K562 (cell line): ENCODE measurements around the gene CTNNA3. TPM values are rescaled to one million over a fixed set of nuclear protein-coding genes. Genes with fewer than 3 reads are reported as not detected.

ENCODE experiments used
- ATAC-seq: fragments of 200-7000 bp; cut with Tn5 transposase; 3 replicates; pipeline ENCODE4 v1.9.1; 2020; ENCODE audit warnings: moderate library complexity
- BruUV-seq: library from RNA; stranded (reverse); fragments of 400-500 nt; replicated peaks from 2 replicates; lab custom pipeline; 2021; lab: Mats Ljungman, UMichigan
- CTCF ChIA-PET: fragments of 300-600 bp; formaldehyde crosslinking; extraction: SDS; loops from one replicate; lab custom pipeline; 2021; ENCODE audit warnings: low intra/inter-chr PET ratio; lab: Yijun Ruan, JAX
- POLR2A ChIA-PET: fragments of 300-600, 350-650 bp; sonication (Branson Sonifier 250); formaldehyde crosslinking; extraction: SDS; loops from one replicate; lab custom pipeline; 2021; ENCODE audit warnings: antibody characterized with exemption, inconsistent platforms; lab: Yijun Ruan, JAX
- DNase-seq, 4 experiments: peaks; one replicate each; pipeline versions ENCODE4 v3.0.0 to v3.0.0-alpha.2; 2011 to 2018; ENCODE audit warnings: low spot score in 3 of 4, mixed read lengths in 3 of 4; ENCODE audit errors: extremely low read depth in 1 of 4
- FAIRE-seq: peaks from 2 replicates; lab custom pipeline; 2011; peaks lifted over from hg19 to GRCh38; lab: Jason Lieb, UNC
- H2AFZ ChIP-seq: 2 replicates; pipeline ENCODE4 v1.6.0; 2011; ENCODE audit warnings: low read depth, low read length, control low read depth, inconsistent platforms
- H3K27ac ChIP-seq: fragments of 200-600 bp; 3 replicates; pipeline ENCODE4 v1.8.0; 2011; ENCODE audit warnings: low read depth, mild to moderate bottlenecking, control low read depth, inconsistent platforms, low read length, moderate library complexity, mixed read lengths; ENCODE audit errors: extremely low read depth
- H3K27me3 ChIP-seq, 2 experiments: fragments of 300-600 bp in 1 of 2; 2 replicates in 1 of 2; 3 replicates in 1 of 2; pipeline versions ENCODE4 v1.6.0 to v1.8.0; 2011; ENCODE audit warnings: inconsistent platforms in 2 of 2, low read length in 2 of 2, mild to moderate bottlenecking in 1 of 2, mixed read lengths in 1 of 2, moderate library complexity in 1 of 2; ENCODE audit not compliant: control insufficient read depth in 2 of 2, insufficient read depth in 2 of 2
- H3K36me3 ChIP-seq: fragments of 300-600 bp; 3 replicates; pipeline ENCODE4 v1.8.0; 2011; ENCODE audit warnings: mild to moderate bottlenecking, low read length, inconsistent platforms; ENCODE audit not compliant: control insufficient read depth, insufficient read depth
- H3K4me1 ChIP-seq, 2 experiments: fragments of 200-600 bp in 1 of 2; replicated peaks in 1 of 2; 2 replicates in 1 of 2; 3 replicates in 1 of 2; pipeline versions ENCODE4 v1.5.1 to v1.8.0; 2011; ENCODE audit warnings: inconsistent platforms in 2 of 2, low read length in 2 of 2, mild to moderate bottlenecking in 1 of 2, mixed read lengths in 1 of 2, moderate library complexity in 1 of 2; ENCODE audit not compliant: control insufficient read depth in 2 of 2, insufficient read depth in 2 of 2
- H3K4me2 ChIP-seq: 2 replicates; pipeline ENCODE4 v1.6.1; 2011; ENCODE audit warnings: low read length, control low read depth, inconsistent platforms, mixed read lengths; ENCODE audit not compliant: insufficient read depth
- H3K4me3 ChIP-seq: fragments of 200-600 bp; sonication (generic), shearing (Covaris generic); 2 replicates; pipeline ENCODE4 v1.5.1; 2016; ENCODE audit warnings: control low read depth, inconsistent platforms
- H3K79me2 ChIP-seq: fragments of 200-600 bp; 3 replicates; pipeline ENCODE4 v1.8.0; 2011; ENCODE audit warnings: low read length, inconsistent platforms; ENCODE audit not compliant: control insufficient read depth, insufficient read depth
- H3K9ac ChIP-seq, 2 experiments: 2 replicates each; pipeline versions ENCODE4 v1.6.0 to v1.6.1; 2011; ENCODE audit warnings: low read depth in 2 of 2, low read length in 2 of 2, control low read depth in 1 of 2, inconsistent platforms in 1 of 2, mild to moderate bottlenecking in 1 of 2, mixed read lengths in 1 of 2; ENCODE audit not compliant: insufficient read depth in 1 of 2
- H3K9me1 ChIP-seq: one replicate; pipeline ENCODE4 v1.6.0; 2011; ENCODE audit warnings: inconsistent platforms, mild to moderate bottlenecking, low read length, moderate library complexity; ENCODE audit not compliant: control insufficient read depth, insufficient read depth
- H3K9me3 ChIP-seq: replicated peaks from 2 replicates; pipeline ENCODE4 v1.5.1; 2011; ENCODE audit warnings: low read depth, low read length, inconsistent platforms; ENCODE audit not compliant: control insufficient read depth, insufficient read depth
- H4K20me1 ChIP-seq: replicated peaks from 2 replicates; pipeline ENCODE4 v1.6.1; 2011; ENCODE audit warnings: low read length, inconsistent platforms, mixed read lengths; ENCODE audit not compliant: control insufficient read depth, insufficient read depth
- CBX1 ChIP-seq: sonication (generic); IDR thresholded peaks from 2 replicates; pipeline ENCODE4 v1.6.1; 2016; ENCODE audit warnings: antibody characterized with exemption, low read depth, mild to moderate bottlenecking
- EGR1 ChIP-seq: fragments of 450-650 bp; conservative IDR thresholded peaks from 2 replicates; pipeline ENCODE4 v1.6.1; 2017; ENCODE audit warnings: mild to moderate bottlenecking
- ETS2 ChIP-seq: IDR thresholded peaks from 2 replicates; pipeline ENCODE4 v1.6.1; 2016; ENCODE audit warnings: borderline replicate concordance, missing genetic modification characterization, mild to moderate bottlenecking, moderate library complexity, missing compliant biosample characterization; ENCODE audit not compliant: poor library complexity, severe bottlenecking
- KDM1A ChIP-seq, 2 experiments: fragments of 450-650 bp; IDR thresholded peaks; 2 replicates each; pipeline ENCODE4 v1.6.1; 2016; ENCODE audit warnings: mild to moderate bottlenecking in 2 of 2
- ZFPM2 ChIP-seq: fragments of 250-450 bp; sonication (Bioruptor Pico); IDR thresholded peaks from 2 replicates; pipeline ENCODE4 v1.5.1; 2022; ENCODE audit warnings: mild to moderate bottlenecking
- ZFX ChIP-seq: sonication (generic); formaldehyde crosslinking; IDR thresholded peaks from 2 replicates; pipeline ENCODE4 v1.8.0; 2022; ENCODE audit warnings: mild to moderate bottlenecking, missing genetic modification reagents, moderate library complexity
- ZNF699 ChIP-seq: fragments of 250-450 bp; sonication (Bioruptor Pico); IDR thresholded peaks from 2 replicates; pipeline ENCODE4 v1.8.0; 2021; ENCODE audit warnings: mild to moderate bottlenecking, moderate library complexity; ENCODE audit not compliant: insufficient replicate concordance
- WGBS: fragments of 100-300 bp; shearing (Covaris generic); methylation state at CpG from one replicate; pipeline ENCODE4 v1.1.6; 2016; ENCODE audit warnings: low coverage, mixed read lengths; ENCODE audit not compliant: insufficient coverage; ENCODE audit errors: missing lambda C conversion rate; 5-methylcytosine and 5-hydroxymethylcytosine counted together
- in situ Hi-C: fragments of 300-500 bp; cut with MboI; formaldehyde crosslinking; loops from 4 replicates; pipeline ENCODE4 v1.15.0; 2018; ENCODE audit warnings: inconsistent platforms, mixed read lengths
- intact Hi-C: fragments of 100-400 bp; cut with micrococcal nuclease; formaldehyde crosslinking; loops from 2 replicates; pipeline ENCODE4 v1.14.2; 2022
- polyA plus RNA-seq, 8 experiments: library from polyadenylated mRNA; depleted of rRNA in 4 of 8; stranded (reverse) in 5 of 8; unstranded in 3 of 8; fragments of >200 nt; fragmentation: Nextera tagmentation in 2 of 8; fragmentation: Illumina TruSeq in 1 of 8; extraction: Ambion mirVana in 2 of 8; extraction: Trizol in 1 of 8; gene quantifications; 2 replicates each; pipeline versions ENCODE4 v1.2.1 to v1.2.3, GENCODE V29; 2011 to 2014; ENCODE audit warnings: inconsistent platforms in 1 of 8, missing spikeins in 1 of 8
- total RNA-seq, 7 experiments: library from RNA; depleted of rRNA in 6 of 7; stranded (reverse); fragments of >200 nt in 6 of 7; fragmentation: Illumina TruSeq in 2 of 7; extraction: Trizol in 2 of 7; gene quantifications; 2 replicates each; pipeline versions ENCODE4 v1.2.1 to v1.2.3, GENCODE V29; 2011 to 2021; ENCODE audit warnings: low replicate concordance in 1 of 7
- TF ChIP-seq, protein P1 (sequence below): fragments of 250-450 bp; sonication (Bioruptor Pico); IDR thresholded peaks from 2 replicates; pipeline ENCODE4 v1.8.0; 2022; ENCODE audit warnings: moderate library complexity, mild to moderate bottlenecking, inconsistent platforms

CTNNA3 gene
- total and polyA plus RNA-seq, 9 of the 15 experiments (the other 6 are each of a cell fraction or from before 2014, with no cell fraction given): 0.04 TPM; not detected in 8

DNA sequence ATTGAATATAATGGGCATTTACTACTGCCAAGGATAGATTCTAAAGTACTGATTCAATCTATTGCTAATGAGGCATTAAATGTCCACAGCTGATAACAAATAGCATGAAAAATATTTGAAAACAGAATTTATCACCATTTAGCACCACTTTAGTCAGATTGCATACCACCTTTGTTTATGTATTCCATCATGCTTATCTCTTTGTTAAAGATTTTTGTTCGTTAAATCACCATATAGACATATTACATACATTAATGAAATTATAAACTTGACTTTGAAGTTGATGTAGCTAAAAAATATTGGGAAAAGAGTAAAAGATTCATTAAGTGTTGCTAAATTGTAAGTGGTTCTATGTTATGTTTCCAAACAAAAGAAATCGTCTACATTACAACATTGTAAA, 1022.9 kb downstream of the CTNNA3 start:
- no peak for DNase-seq
- CTCF ChIA-PET: no interaction called here
- in situ Hi-C loops: no loop called here
- 0% methylated on average over 2 of the region's 2 CpGs for WGBS
- TF ChIP-seq, protein P1, sequence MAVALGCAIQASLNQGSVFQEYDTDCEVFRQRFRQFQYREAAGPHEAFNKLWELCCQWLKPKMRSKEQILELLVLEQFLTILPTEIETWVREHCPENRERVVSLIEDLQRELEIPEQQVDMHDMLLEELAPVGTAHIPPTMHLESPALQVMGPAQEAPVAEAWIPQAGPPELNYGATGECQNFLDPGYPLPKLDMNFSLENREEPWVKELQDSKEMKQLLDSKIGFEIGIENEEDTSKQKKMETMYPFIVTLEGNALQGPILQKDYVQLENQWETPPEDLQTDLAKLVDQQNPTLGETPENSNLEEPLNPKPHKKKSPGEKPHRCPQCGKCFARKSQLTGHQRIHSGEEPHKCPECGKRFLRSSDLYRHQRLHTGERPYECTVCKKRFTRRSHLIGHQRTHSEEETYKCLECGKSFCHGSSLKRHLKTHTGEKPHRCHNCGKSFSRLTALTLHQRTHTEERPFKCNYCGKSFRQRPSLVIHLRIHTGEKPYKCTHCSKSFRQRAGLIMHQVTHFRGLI: no peak
- TF ChIP-seq KDM1A (IDR thresholded peaks at IDR 0.05): no peak
- TF ChIP-seq EGR1: no peak
- no peak for TF ChIP-seq CBX1
- TF ChIP-seq ZFPM2 (CRISPR knock-in tag): no peak
- TF ChIP-seq ZFX: no peak
- TF ChIP-seq ETS2 (tag): no peak
- no peak for TF ChIP-seq ZNF699
- TF ChIP-seq, all 486 proteins: peak for 0
- H2AFZ ChIP-seq: no peak overlapping the region
- no peak overlapping the region for H3K9ac ChIP-seq
- no peaks in the 10 kb centered on the region for H4K20me1 ChIP-seq
- no peak for ATAC-seq
- H3K9me1 ChIP-seq: no peaks in the 10 kb centered on the region
- intact Hi-C loops: no loop called here
- no peaks in the 10 kb centered on the region for H3K36me3 ChIP-seq
- no peaks in the 10 kb centered on the region for H3K27me3 ChIP-seq
- BruUV-seq: no TSS peak
- POLR2A ChIA-PET: no interaction called here
- H3K79me2 ChIP-seq: no peaks in the 10 kb centered on the region
- no peak for FAIRE-seq
- H3K4me3 ChIP-seq: no peak overlapping the region
- H3K9me3 ChIP-seq: no peaks in the 10 kb centered on the region; the same call in 1 of the 2 replicates
- no peak overlapping the region for H3K27ac ChIP-seq
- H3K4me2 ChIP-seq: no peak overlapping the region
- no peaks in the 10 kb centered on the region for H3K4me1 ChIP-seq
